ENCODE measurements around the gene ZMYND8. TPM values are rescaled to one million over a fixed set of nuclear protein-coding genes. Genes with fewer than 3 reads are reported as not detected.
A peak's percentile ranks its signal among the peaks of the same experiment; 100 is the strongest.

Gene ZMYND8
- total and polyA plus RNA-seq, 2 of the 4 experiments (the other 2 are of a cell fraction), result 24.0 to 28.2 TPM

DNA sequence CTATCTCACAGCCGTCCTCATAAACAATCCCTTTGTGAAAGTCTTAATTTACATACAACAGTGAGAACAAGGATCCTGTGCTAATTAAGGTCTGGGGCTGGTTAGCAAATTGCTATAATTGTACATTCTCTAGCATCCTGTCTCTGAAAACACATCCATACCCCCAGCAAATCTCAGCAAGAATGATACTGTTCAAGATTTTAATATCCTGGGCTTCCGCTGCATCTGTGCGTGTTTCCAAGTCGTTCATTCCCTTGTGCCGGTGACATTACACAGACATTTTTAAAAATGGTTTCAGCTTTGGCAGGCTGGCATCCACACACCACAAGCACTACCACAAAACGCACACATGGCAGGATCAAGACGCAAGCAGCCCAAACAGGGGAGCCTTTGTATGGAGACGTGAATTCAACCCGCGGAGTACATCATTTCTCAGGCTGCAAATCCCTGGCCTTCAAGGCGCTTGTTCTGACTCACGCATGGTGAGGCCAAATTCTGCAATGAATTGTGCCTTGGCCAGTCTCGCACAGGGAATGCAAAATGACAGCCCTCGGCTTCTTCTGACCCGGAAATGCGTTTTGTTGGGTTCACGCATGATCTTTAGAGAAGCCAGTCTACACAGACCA, 20.3 kb downstream of the ZMYND8 start:
- POLR2A ChIA-PET (ENCODE audit: unreplicated experiment), result interaction anchor here (1.0 kb wide), 1 partner anchor 21 kb away, joined by 4 read pairs; no protein-coding TSS in a partner anchor
- Histone ChIP-seq H3K18ac (ENCODE audit: low read depth, low read length) (peak overlapping the region; percentile 74), H3K9me3 (ENCODE audit: control insufficient read depth, insufficient read depth, low read length) (no peaks in the 10 kb centered on the region), H3K4me3 (ENCODE audit: insufficient read depth, low read depth, low read length) (no peak overlapping the region), H4K8ac (ENCODE audit: low read depth in 2 of 2, low read length in 2 of 2) (peak overlapping the region; percentile 73 to 90), H2BK5ac (ENCODE audit: low read depth, low read length, poor library complexity, severe bottlenecking) (peak overlapping the region; percentile 95), H4K20me1 (ENCODE audit: insufficient read depth, low read length) (no peaks in the 10 kb centered on the region), H2BK15ac (ENCODE audit: low read depth, low read length) (peak overlapping the region; percentile 85; the same call in 2 of the 3 replicates), H3K27ac (ENCODE audit: insufficient read depth, low read length) (peak overlapping the region; percentile 89), H3K56ac (ENCODE audit: extremely low read depth, insufficient read depth, low read length) (peak overlapping the region; percentile 65), H3K4me1 (ENCODE audit: control insufficient read depth, insufficient read depth, low read length) (peaks cover 17% of the 10 kb centered on the region), H4K5ac (ENCODE audit: low read depth, low read length) (peak overlapping the region; percentile 71), H2BK120ac (ENCODE audit: low read depth, low read length) (peak overlapping the region; percentile 98), H3K4me2 (ENCODE audit: low read depth, low read length) (0 out of 2 replicates have a peak overlapping the region, but pooled peaks have one; percentile 21), H2BK20ac (ENCODE audit: low read depth, low read length) (peak overlapping the region; percentile 88), H2AK5ac (ENCODE audit: low read depth, low read length) (peak overlapping the region; percentile 96), H3K14ac (replicated peaks; ENCODE audit: low read depth, low read length) (peak overlapping the region; percentile 91), H3K79me1 (ENCODE audit: low read depth in 1 of 2, low read length in 2 of 2) (peaks cover 40 to 84% of the 10 kb centered on the region in 2 experiments), H4K91ac (ENCODE audit: insufficient read depth, low read depth, low read length) (peak overlapping the region; percentile 96), H3K36me3 (ENCODE audit: control insufficient read depth, insufficient read depth, low read length) (peaks cover 14% of the 10 kb centered on the region), H3K9ac (ENCODE audit: low read depth, low read length) (peak overlapping the region; percentile 47), H3K27me3 (ENCODE audit: control insufficient read depth, insufficient read depth, low read length) (no peaks in the 10 kb centered on the region), H2AK9ac (replicated peaks; ENCODE audit: low read depth, low read length, poor library complexity) (peak overlapping the region; percentile 88), H3K9me1 (ENCODE audit: insufficient read depth, low read length) (peaks cover 21% of the 10 kb centered on the region), H2AFZ (replicated peaks; ENCODE audit: low read length, poor library complexity) (peak overlapping the region; percentile 75), H3K23ac (ENCODE audit: low read depth, low read length) (peak overlapping the region; percentile 91), H3K4ac (ENCODE audit: low read depth, low read length) (peak overlapping the region; percentile 96)
- dilution Hi-C loops (cut with HindIII; ENCODE audit: low sequenced_read_pairs, unreplicated experiment) (no loop called here), intact Hi-C loops (cut with micrococcal nuclease) (no loop called here), in situ Hi-C loops (cut with MboI; ENCODE audit: low sequenced_read_pairs) (no loop called here)
- ATAC-seq (ENCODE audit: low read depth) (peak; percentile 18; the same call in 1 of the 2 replicates), DNase-seq (peak; percentile 87)
- BruUV-seq (replicated peaks), result no TSS peak
- WGBS, 2 experiments (ENCODE audit: extremely low coverage in 2 of 2, insufficient read length in 1 of 2), result 49% methylated on average over 10 of the region's 17 CpGs; no CpG with 5 or more reads in 1 of the 2 experiments
- CTCF ChIA-PET, result no interaction called here
- TF ChIP-seq BHLHE40 (IDR thresholded peaks at IDR 0.05; ENCODE audit: low read depth, low read length), result no peak
- no peak for TF ChIP-seq FOS (IDR thresholded peaks at IDR 0.05; ENCODE audit: low read depth, low read length)
- no peak for TF ChIP-seq NFE2L2 (IDR thresholded peaks at IDR 0.05; ENCODE audit: low read depth, low read length)
- no peak for TF ChIP-seq POLR2A (IDR thresholded peaks at IDR 0.05; ENCODE audit: low read depth, low read length)
- TF ChIP-seq, protein P1, sequence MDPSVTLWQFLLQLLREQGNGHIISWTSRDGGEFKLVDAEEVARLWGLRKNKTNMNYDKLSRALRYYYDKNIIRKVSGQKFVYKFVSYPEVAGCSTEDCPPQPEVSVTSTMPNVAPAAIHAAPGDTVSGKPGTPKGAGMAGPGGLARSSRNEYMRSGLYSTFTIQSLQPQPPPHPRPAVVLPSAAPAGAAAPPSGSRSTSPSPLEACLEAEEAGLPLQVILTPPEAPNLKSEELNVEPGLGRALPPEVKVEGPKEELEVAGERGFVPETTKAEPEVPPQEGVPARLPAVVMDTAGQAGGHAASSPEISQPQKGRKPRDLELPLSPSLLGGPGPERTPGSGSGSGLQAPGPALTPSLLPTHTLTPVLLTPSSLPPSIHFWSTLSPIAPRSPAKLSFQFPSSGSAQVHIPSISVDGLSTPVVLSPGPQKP (IDR thresholded peaks at IDR 0.05; ENCODE audit: borderline replicate concordance, low read depth, low read length), result no peak
- no peak for TF ChIP-seq CHD1 (IDR thresholded peaks at IDR 0.05; ENCODE audit: low read depth, low read length)
- no peak for TF ChIP-seq MAFK (IDR thresholded peaks at IDR 0.05; ENCODE audit: low read depth, low read length)
- no peak for TF ChIP-seq RAD21 (IDR thresholded peaks at IDR 0.05; ENCODE audit: low read length)
- TF ChIP-seq SMC3 (IDR thresholded peaks at IDR 0.05; ENCODE audit: low read depth, low read length), result no peak
- no peak for TF ChIP-seq RFX5 (IDR thresholded peaks at IDR 0.05; ENCODE audit: low read depth, low read length)
- TF ChIP-seq, protein P2, sequence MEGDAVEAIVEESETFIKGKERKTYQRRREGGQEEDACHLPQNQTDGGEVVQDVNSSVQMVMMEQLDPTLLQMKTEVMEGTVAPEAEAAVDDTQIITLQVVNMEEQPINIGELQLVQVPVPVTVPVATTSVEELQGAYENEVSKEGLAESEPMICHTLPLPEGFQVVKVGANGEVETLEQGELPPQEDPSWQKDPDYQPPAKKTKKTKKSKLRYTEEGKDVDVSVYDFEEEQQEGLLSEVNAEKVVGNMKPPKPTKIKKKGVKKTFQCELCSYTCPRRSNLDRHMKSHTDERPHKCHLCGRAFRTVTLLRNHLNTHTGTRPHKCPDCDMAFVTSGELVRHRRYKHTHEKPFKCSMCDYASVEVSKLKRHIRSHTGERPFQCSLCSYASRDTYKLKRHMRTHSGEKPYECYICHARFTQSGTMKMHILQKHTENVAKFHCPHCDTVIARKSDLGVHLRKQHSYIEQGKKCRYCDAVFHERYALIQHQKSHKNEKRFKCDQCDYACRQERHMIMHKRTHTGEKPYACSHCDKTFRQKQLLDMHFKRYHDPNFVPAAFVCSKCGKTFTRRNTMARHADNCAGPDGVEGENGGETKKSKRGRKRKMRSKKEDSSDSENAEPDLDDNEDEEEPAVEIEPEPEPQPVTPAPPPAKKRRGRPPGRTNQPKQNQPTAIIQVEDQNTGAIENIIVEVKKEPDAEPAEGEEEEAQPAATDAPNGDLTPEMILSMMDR (conservative IDR thresholded peaks at IDR 0.05; ENCODE audit: low read depth, low read length), result no peak
- TF ChIP-seq RCOR1 (IDR thresholded peaks at IDR 0.05; ENCODE audit: insufficient replicate concordance, low read length), result no peak
- TF ChIP-seq, protein P3, sequence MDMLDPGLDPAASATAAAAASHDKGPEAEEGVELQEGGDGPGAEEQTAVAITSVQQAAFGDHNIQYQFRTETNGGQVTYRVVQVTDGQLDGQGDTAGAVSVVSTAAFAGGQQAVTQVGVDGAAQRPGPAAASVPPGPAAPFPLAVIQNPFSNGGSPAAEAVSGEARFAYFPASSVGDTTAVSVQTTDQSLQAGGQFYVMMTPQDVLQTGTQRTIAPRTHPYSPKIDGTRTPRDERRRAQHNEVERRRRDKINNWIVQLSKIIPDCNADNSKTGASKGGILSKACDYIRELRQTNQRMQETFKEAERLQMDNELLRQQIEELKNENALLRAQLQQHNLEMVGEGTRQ (IDR thresholded peaks at IDR 0.05; ENCODE audit: low read depth, low read length), result no peak
- no peak for TF ChIP-seq CEBPB (IDR thresholded peaks at IDR 0.05; ENCODE audit: low read depth, low read length)
- TF ChIP-seq MAZ (IDR thresholded peaks at IDR 0.05; ENCODE audit: borderline replicate concordance, low read depth, low read length), result no peak

Measured in IMR-90 (cell line).